ENCODE measurements around the gene CD5L. TPM values are rescaled to one million over a fixed set of nuclear protein-coding genes. Genes with fewer than 3 reads are reported as not detected.

CD5L gene
- polyA plus RNA-seq, 3 donors = not detected

DNA sequence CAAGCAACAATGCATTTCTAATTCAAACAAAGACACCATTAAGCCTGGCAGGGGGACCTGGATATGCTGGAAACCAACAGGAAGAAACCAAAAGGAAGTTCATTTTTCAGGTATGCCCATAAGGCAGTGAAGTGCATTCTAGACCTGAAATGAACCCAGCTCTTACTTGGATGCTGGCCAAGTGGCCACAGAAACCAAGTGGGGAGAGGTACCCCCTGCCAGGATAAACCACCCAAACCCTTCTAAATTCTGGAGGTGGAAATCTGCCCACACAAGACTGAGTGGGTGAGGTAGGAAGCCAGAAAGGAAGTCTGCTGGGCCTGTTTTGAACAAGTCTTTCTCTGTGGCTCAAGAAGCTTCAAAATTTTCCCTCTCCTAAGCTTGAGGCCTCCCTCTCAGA lies 2.6 kb downstream of the CD5L start:
- intact Hi-C loops (cut with micrococcal nuclease) = no loop called here
- H3K36me3 ChIP-seq (replicated peaks in 1 of 2; ENCODE audit: control insufficient read depth in 1 of 2, insufficient read depth in 2 of 2, low read length in 2 of 2) = no peaks in the 10 kb centered on the region
- H4K20me1 ChIP-seq (ENCODE audit: insufficient read depth, low read length) = no peaks in the 10 kb centered on the region
- H3K36me3 Mint-ChIP-seq = no peaks in the 10 kb centered on the region
- no peak overlapping the region for H3K27ac ChIP-seq (ENCODE audit: low read depth in 1 of 2, low read length in 2 of 2)
- peaks cover 2 to 6% (median 3%) of the 10 kb centered on the region in 3 donors for H3K27me3 Mint-ChIP-seq (ENCODE audit: low read depth in 3 of 3)
- H2AFZ ChIP-seq (ENCODE audit: insufficient read depth, low read depth, low read length, poor library complexity, severe bottlenecking) = no peak overlapping the region
- H3K4me2 ChIP-seq (replicated peaks; ENCODE audit: extremely low read depth, low read length, poor library complexity, severe bottlenecking) = no peak overlapping the region
- no peak overlapping the region for H3K27ac Mint-ChIP-seq
- H3K9ac ChIP-seq (ENCODE audit: insufficient read depth, low read length, poor library complexity, severe bottlenecking) = no peak overlapping the region
- no peaks in the 10 kb centered on the region for H3K27me3 ChIP-seq (ENCODE audit: control insufficient read depth in 2 of 2, insufficient read depth in 2 of 2, low read length in 2 of 2)
- no peaks in the 10 kb centered on the region for H3K79me2 ChIP-seq (ENCODE audit: insufficient read depth, low read length)
- no peak for DNase-seq
- H3K9me3 ChIP-seq (replicated peaks in 1 of 2; ENCODE audit: control insufficient read depth in 1 of 2, insufficient read depth in 1 of 2, low read length in 2 of 2) = no peaks in the 10 kb centered on the region
- peaks cover 7 to 8% of the 10 kb centered on the region in 2 donors for H3K4me1 ChIP-seq (ENCODE audit: control insufficient read depth in 1 of 2, insufficient read depth in 2 of 2, low read length in 2 of 2)
- H3K9me3 Mint-ChIP-seq = no peaks in the 10 kb centered on the region
- no peak overlapping the region for H3K4me3 Mint-ChIP-seq
- H3K4me3 ChIP-seq (replicated peaks in 1 of 3; ENCODE audit: low read depth in 2 of 3, low read length in 3 of 3) = no peak overlapping the region
- TF ChIP-seq, protein P1, sequence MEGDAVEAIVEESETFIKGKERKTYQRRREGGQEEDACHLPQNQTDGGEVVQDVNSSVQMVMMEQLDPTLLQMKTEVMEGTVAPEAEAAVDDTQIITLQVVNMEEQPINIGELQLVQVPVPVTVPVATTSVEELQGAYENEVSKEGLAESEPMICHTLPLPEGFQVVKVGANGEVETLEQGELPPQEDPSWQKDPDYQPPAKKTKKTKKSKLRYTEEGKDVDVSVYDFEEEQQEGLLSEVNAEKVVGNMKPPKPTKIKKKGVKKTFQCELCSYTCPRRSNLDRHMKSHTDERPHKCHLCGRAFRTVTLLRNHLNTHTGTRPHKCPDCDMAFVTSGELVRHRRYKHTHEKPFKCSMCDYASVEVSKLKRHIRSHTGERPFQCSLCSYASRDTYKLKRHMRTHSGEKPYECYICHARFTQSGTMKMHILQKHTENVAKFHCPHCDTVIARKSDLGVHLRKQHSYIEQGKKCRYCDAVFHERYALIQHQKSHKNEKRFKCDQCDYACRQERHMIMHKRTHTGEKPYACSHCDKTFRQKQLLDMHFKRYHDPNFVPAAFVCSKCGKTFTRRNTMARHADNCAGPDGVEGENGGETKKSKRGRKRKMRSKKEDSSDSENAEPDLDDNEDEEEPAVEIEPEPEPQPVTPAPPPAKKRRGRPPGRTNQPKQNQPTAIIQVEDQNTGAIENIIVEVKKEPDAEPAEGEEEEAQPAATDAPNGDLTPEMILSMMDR (IDR thresholded peaks at IDR 0.05) = no peak
- H3K4me1 Mint-ChIP-seq = peaks cover 12% of the 10 kb centered on the region

DNA sequence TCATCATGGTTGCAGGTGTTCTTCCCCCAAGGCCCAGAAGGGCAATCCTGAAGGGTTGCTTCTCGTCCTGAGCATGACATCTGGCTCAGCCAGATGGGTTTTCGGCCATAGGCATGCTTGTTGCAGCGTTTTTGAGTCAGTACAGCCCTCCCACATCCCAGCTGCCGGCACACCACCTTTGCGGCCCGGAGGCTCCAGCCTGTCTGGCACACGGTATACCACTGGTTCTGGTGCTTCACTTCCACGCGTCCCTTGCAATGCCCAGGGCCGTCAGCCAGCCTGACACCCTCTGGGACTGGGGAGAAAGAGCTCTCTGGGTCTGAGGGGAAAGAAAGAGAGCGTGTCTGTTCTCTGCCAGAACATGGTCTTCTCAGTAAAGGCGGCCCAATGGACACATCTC lies 7.2 kb downstream of the CD5L start:
- Histone ChIP-seq H3K4me1 (ENCODE audit: control insufficient read depth in 1 of 2, insufficient read depth in 2 of 2, low read length in 2 of 2) (no peaks in the 10 kb centered on the region), H3K79me2 (ENCODE audit: insufficient read depth, low read length) (no peaks in the 10 kb centered on the region), H3K36me3 (replicated peaks in 1 of 2; ENCODE audit: control insufficient read depth in 1 of 2, insufficient read depth in 2 of 2, low read length in 2 of 2) (no peaks in the 10 kb centered on the region), H3K4me3 (replicated peaks in 1 of 3; ENCODE audit: low read depth in 2 of 3, low read length in 3 of 3) (no peak overlapping the region), H4K20me1 (ENCODE audit: insufficient read depth, low read length) (no peaks in the 10 kb centered on the region), H3K27ac (ENCODE audit: low read depth in 1 of 2, low read length in 2 of 2) (no peak overlapping the region), H3K9ac (ENCODE audit: insufficient read depth, low read length, poor library complexity, severe bottlenecking) (no peak overlapping the region), H3K9me3 (replicated peaks in 1 of 2; ENCODE audit: control insufficient read depth in 1 of 2, insufficient read depth in 1 of 2, low read length in 2 of 2) (no peaks in the 10 kb centered on the region), H3K27me3 (ENCODE audit: control insufficient read depth in 2 of 2, insufficient read depth in 2 of 2, low read length in 2 of 2) (peaks cover 0 to 4% of the 10 kb centered on the region in 2 donors), H2AFZ (ENCODE audit: insufficient read depth, low read depth, low read length, poor library complexity, severe bottlenecking) (no peak overlapping the region), H3K4me2 (replicated peaks; ENCODE audit: extremely low read depth, low read length, poor library complexity, severe bottlenecking) (no peak overlapping the region)
- H3K27ac Mint-ChIP-seq = peak overlapping the region in 1 of 7 donors; percentile 11
- H3K4me1 Mint-ChIP-seq = peaks cover 5% of the 10 kb centered on the region
- no peak for DNase-seq
- intact Hi-C loops (cut with micrococcal nuclease) = no loop called here
- TF ChIP-seq, protein P1 (IDR thresholded peaks at IDR 0.05) = no peak
- no peaks in the 10 kb centered on the region for H3K36me3 Mint-ChIP-seq
- 93% methylated on average over 9 of the region's 12 CpGs for WGBS (ENCODE audit: insufficient coverage)
- H3K27me3 Mint-ChIP-seq (ENCODE audit: low read depth in 3 of 3) = peaks cover 5 to 10% (median 6%) of the 10 kb centered on the region in 3 donors
- H3K4me3 Mint-ChIP-seq = no peak overlapping the region
- H3K9me3 Mint-ChIP-seq = no peaks in the 10 kb centered on the region

All from CD14-positive monocyte (primary cell).